ENCODE measurements around the gene PCDHGB3.

- no peak for TF ChIP-seq CTCF (IDR thresholded peaks at IDR 0.05)
- no peak for TF ChIP-seq PREB (CRISPR knock-in tag; IDR thresholded peaks at IDR 0.05; ENCODE audit: borderline replicate concordance)
- TF ChIP-seq ATF1 (CRISPR knock-in tag; IDR thresholded peaks at IDR 0.05) = no peak
- TF ChIP-seq GRHL2 (CRISPR knock-in tag; IDR thresholded peaks at IDR 0.05; ENCODE audit: insufficient replicate concordance, severe bottlenecking) = no peak
- no peak for TF ChIP-seq ZNF232 (CRISPR knock-in tag; IDR thresholded peaks at IDR 0.05)
- no peak for TF ChIP-seq MXD4 (CRISPR knock-in tag; IDR thresholded peaks at IDR 0.05; ENCODE audit: borderline replicate concordance)
- TF ChIP-seq, protein P1, sequence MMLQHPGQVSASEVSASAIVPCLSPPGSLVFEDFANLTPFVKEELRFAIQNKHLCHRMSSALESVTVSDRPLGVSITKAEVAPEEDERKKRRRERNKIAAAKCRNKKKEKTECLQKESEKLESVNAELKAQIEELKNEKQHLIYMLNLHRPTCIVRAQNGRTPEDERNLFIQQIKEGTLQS (CRISPR knock-in tag; conservative IDR thresholded peaks at IDR 0.05) = no peak
- TF ChIP-seq, protein P2, sequence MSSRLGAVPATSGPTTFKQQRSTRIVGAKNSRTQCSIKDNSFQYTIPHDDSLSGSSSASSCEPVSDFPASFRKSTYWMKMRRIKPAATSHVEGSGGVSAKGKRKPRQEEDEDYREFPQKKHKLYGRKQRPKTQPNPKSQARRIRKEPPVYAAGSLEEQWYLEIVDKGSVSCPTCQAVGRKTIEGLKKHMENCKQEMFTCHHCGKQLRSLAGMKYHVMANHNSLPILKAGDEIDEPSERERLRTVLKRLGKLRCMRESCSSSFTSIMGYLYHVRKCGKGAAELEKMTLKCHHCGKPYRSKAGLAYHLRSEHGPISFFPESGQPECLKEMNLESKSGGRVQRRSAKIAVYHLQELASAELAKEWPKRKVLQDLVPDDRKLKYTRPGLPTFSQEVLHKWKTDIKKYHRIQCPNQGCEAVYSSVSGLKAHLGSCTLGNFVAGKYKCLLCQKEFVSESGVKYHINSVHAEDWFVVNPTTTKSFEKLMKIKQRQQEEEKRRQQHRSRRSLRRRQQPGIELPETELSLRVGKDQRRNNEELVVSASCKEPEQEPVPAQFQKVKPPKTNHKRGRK (CRISPR knock-in tag; IDR thresholded peaks at IDR 0.05; ENCODE audit: borderline replicate concordance) = no peak
- TF ChIP-seq E2F4 (CRISPR knock-in tag; IDR thresholded peaks at IDR 0.05; ENCODE audit: borderline replicate concordance, low read depth) = no peak
Measured at GRCh38 chr5:141413540-141414069, 43.6 kb downstream of the PCDHGB3 start.

All from WTC11 (cell line).